Osteocyte (in vitro differentiated cells): ENCODE measurements around the gene CYP2U1. TPM values are rescaled to one million over a fixed set of nuclear protein-coding genes. Genes with fewer than 3 reads are reported as not detected.

Experiments used
- DNase-seq: peaks from one replicate; pipeline ENCODE4 v3.0.0; 2021; ENCODE audit warnings: mixed read lengths; ENCODE audit not compliant: unreplicated experiment; ENCODE audit errors: extremely low spot score
- H3K27ac Mint-ChIP-seq: one replicate; pipeline ENCODE4 v1.8.0; 2021; ENCODE audit warnings: mild to moderate bottlenecking, mixed read lengths; ENCODE audit not compliant: unreplicated experiment
- H3K27me3 Mint-ChIP-seq: one replicate; pipeline ENCODE4 v1.8.0; 2021; ENCODE audit warnings: mixed read lengths; ENCODE audit not compliant: unreplicated experiment
- H3K36me3 Mint-ChIP-seq: one replicate; pipeline ENCODE4 v1.8.0; 2021; ENCODE audit warnings: mixed read lengths; ENCODE audit not compliant: unreplicated experiment
- H3K4me1 Mint-ChIP-seq: one replicate; pipeline ENCODE4 v1.8.0; 2021; ENCODE audit warnings: mixed read lengths; ENCODE audit not compliant: unreplicated experiment
- H3K4me3 Mint-ChIP-seq: one replicate; pipeline ENCODE4 v1.8.0; 2021; ENCODE audit warnings: mild to moderate bottlenecking, moderate library complexity, mixed read lengths; ENCODE audit not compliant: unreplicated experiment
- H3K9me3 Mint-ChIP-seq: one replicate; pipeline ENCODE4 v1.8.0; 2021; ENCODE audit warnings: mixed read lengths; ENCODE audit not compliant: unreplicated experiment
- total RNA-seq: library from RNA; stranded (reverse); gene quantifications from 2 replicates; pipeline ENCODE4 v1.2.1, GENCODE V29; 2021
- TF ChIP-seq, protein P1 (sequence below): fragments of 200-600 bp; sonication (generic); IDR thresholded peaks from 2 replicates; pipeline ENCODE4 v1.5.0; 2021; ENCODE audit warnings: antibody characterized with exemption, mild to moderate bottlenecking, moderate library complexity

CYP2U1 gene
- total RNA-seq, 1 donor from 2014 or later = 12.5 TPM

DNA sequence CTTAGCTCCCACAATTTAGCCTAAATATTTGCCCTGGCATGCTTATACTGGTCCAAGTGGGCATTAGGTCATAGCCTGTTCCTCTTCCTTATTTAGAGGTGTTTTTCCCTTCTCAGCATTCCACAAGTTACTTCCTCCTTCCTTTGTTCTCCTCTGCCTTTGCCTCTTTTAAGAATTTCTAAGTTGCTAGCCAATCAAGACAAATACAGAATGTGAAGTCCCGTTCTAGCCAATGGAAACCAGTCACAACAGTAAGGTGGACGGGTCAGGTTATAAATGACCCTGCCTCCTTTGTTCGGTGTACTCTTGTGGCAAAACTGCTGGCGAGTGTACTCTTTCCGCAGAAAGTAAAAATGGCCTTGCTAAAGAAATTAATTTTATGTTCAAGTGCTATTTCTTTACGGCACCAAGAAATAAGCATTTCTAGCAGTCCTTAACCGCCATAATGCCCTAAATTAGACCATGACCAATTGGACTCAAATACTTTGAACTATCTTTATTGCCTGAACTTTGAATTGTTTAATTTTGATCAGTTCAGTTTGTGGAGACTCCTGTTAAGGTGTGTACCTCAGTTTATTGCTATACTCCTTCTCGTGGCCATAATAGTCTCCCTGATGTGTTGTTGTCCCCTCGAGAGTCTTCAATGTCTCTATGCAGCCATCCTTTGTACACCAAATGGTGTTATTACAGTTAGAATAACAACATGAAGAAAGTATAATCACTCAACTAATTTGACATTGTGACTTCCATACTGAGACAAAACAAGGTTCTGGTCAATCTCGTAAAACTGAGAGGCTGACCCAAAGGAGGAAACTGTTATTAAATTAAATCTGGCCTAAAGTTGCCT lies 56.8 kb downstream of the CYP2U1 start:
- Mint-ChIP-seq H3K27me3 (no peaks in the 10 kb centered on the region), H3K27ac (no peak overlapping the region), H3K4me1 (peaks cover 22% of the 10 kb centered on the region), H3K4me3 (no peak overlapping the region), H3K36me3 (no peaks in the 10 kb centered on the region), H3K9me3 (no peaks in the 10 kb centered on the region)
- DNase-seq = no peak
- TF ChIP-seq, protein P1, sequence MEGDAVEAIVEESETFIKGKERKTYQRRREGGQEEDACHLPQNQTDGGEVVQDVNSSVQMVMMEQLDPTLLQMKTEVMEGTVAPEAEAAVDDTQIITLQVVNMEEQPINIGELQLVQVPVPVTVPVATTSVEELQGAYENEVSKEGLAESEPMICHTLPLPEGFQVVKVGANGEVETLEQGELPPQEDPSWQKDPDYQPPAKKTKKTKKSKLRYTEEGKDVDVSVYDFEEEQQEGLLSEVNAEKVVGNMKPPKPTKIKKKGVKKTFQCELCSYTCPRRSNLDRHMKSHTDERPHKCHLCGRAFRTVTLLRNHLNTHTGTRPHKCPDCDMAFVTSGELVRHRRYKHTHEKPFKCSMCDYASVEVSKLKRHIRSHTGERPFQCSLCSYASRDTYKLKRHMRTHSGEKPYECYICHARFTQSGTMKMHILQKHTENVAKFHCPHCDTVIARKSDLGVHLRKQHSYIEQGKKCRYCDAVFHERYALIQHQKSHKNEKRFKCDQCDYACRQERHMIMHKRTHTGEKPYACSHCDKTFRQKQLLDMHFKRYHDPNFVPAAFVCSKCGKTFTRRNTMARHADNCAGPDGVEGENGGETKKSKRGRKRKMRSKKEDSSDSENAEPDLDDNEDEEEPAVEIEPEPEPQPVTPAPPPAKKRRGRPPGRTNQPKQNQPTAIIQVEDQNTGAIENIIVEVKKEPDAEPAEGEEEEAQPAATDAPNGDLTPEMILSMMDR = no peak

DNA sequence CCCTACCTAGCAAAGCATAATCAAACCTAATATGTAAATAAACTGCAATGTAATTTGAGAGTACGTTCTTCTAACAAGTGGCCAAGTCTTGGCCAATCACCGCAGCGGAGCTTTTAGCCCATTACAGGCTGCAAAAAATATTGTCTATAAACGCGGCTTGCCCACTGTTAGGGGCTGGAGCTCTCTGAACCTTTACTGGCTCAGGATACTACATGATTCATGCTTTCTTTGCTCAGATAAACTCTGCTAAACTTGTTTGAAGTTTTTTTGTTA lies 57.4 kb downstream of the CYP2U1 start:
- TF ChIP-seq, protein P1 = no peak

DNA sequence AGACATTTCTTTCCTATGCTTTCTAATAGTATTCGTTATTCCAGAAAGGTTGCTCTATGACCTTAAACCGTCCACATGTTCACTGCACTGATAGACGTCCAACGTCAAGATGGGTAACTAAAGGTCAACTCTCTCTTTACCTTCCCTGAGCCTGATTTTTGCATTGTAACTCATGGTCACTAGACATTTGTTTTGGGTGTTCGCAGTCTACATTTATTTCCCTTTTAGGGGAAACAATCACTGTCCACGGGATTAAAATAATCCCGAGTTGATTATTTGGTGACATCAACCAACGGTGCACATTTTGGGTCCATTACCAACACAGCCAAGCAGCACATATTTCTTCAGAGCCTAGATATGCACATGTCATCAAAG lies 57.8 kb downstream of the CYP2U1 start:
- peak overlapping the region; percentile 93 for H3K4me3 Mint-ChIP-seq
- no peaks in the 10 kb centered on the region for H3K36me3 Mint-ChIP-seq
- peak overlapping the region; percentile 42 for H3K27ac Mint-ChIP-seq
- peaks cover 26% of the 10 kb centered on the region for H3K4me1 Mint-ChIP-seq
- no peaks in the 10 kb centered on the region for H3K27me3 Mint-ChIP-seq
- no peak for DNase-seq
- H3K9me3 Mint-ChIP-seq = no peaks in the 10 kb centered on the region
- TF ChIP-seq, protein P1 = no peak

More for the DNA sequence above, 57.4 kb downstream of the CYP2U1 start:
- H3K36me3 Mint-ChIP-seq = no peaks in the 10 kb centered on the region
- peaks cover 24% of the 10 kb centered on the region for H3K4me1 Mint-ChIP-seq
- no peak for DNase-seq
- H3K4me3 Mint-ChIP-seq = no peak overlapping the region
- no peaks in the 10 kb centered on the region for H3K9me3 Mint-ChIP-seq
- no peaks in the 10 kb centered on the region for H3K27me3 Mint-ChIP-seq
- H3K27ac Mint-ChIP-seq = no peak overlapping the region

DNA sequence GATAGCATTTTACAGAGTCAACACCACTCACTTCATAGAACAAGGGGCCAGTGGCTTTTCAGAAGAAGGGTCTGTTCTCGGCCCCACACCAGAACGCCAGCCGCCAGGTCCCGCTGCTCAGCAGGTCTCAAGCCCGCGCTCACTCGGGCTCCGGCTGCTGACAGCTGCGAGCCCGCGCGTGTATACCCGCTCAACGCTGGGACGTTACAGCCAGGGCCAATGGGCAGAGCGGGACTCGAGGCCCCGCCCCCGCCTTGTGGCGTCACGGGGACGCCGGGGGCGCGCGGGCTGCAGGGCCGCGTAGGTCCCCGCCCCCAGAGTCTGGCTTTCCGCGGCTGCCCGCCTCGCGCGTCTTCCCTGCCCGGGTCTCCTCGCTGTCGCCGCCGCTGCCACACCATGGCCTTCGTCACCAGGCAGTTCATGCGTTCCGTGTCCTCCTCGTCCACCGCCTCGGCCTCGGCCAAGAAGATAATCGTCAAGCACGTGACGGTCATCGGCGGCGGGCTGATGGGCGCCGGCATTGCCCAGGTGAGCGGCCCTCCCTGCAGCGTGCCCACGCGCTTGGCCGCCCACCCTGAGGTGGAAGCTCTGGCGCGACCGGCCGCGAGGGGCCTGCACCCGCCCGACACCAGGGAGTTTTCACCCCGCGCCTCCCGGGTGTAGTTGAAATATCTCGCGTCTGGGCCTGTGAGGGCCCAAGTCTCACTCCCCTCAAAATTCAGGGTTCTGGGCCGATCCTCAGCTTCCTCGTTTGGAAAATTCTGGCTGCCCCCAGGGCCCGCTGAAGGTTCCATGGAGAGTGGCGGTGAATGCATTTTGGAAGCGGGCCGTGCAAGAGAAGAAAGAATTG lies 58.4 kb downstream of the CYP2U1 start, which contains the start of gene HADH:
TSS of gene HADH (plus strand) at position 353 of the 850 bp plus-strand sequence. CDS start at position 397, 44 bp downstream.
- DNase-seq = peak; percentile 96
- Mint-ChIP-seq H3K4me1 (peaks cover 26% of the 10 kb centered on the region), H3K4me3 (peak within 1 kb of the TSS; percentile 93), H3K27ac (peak within 1 kb of the TSS; percentile 92), H3K36me3 (no peaks in the 10 kb centered on the region), H3K9me3 (no peaks in the 10 kb centered on the region), H3K27me3 (no peaks in the 10 kb centered on the region)
- TF ChIP-seq, protein P1 = no peak
